ENCODE data around the gene SYCP2L. TPM values are rescaled to one million over a fixed set of nuclear protein-coding genes. Genes with fewer than 3 reads are reported as not detected.
"Not testable (repeated sequence)": the region's sequence is repeated elsewhere in the genome, so short reads cannot be mapped to it uniquely, and the experiment has no call there.

Gene SYCP2L
- total RNA-seq, 1 donor from 2014 or later = 2.6 TPM

GRCh38 chr6:10847684-10848083 is 39.2 kb upstream of the SYCP2L start:
- H3K27ac Mint-ChIP-seq (ENCODE audit: unreplicated experiment) = no peak overlapping the region
- H3K4me3 Mint-ChIP-seq (ENCODE audit: unreplicated experiment) = no peak overlapping the region
- peak; percentile 80 for TF ChIP-seq CTCF (IDR thresholded peaks at IDR 0.05)
- peaks cover 7% of the 10 kb centered on the region for H3K27me3 Mint-ChIP-seq (ENCODE audit: low read depth)
- peaks cover 3% of the 10 kb centered on the region for H3K36me3 Mint-ChIP-seq (ENCODE audit: low read depth)
- peaks cover 3% of the 10 kb centered on the region for H3K9me3 Mint-ChIP-seq (ENCODE audit: low read depth)
- DNase-seq (ENCODE audit: low spot score) = no peak
- H3K4me1 Mint-ChIP-seq (ENCODE audit: low read depth) = peaks cover 12% of the 10 kb centered on the region

- Mint-ChIP-seq H3K4me3 (ENCODE audit: unreplicated experiment) (no peak overlapping the region), H3K27ac (ENCODE audit: unreplicated experiment) (no peak overlapping the region), H3K4me1 (ENCODE audit: low read depth) (peaks cover 12% of the 10 kb centered on the region), H3K27me3 (ENCODE audit: low read depth) (peaks cover 2% of the 10 kb centered on the region), H3K9me3 (ENCODE audit: low read depth) (peaks cover 13% of the 10 kb centered on the region), H3K36me3 (ENCODE audit: low read depth) (peaks cover 7% of the 10 kb centered on the region)
- DNase-seq (ENCODE audit: low spot score) = no peak
- no peak for TF ChIP-seq CTCF (IDR thresholded peaks at IDR 0.05)
Measured at GRCh38 chr6:10849901-10850300, 37.0 kb upstream of the SYCP2L start.

- no peak for TF ChIP-seq CTCF (IDR thresholded peaks at IDR 0.05)
- Mint-ChIP-seq H3K4me3 (ENCODE audit: unreplicated experiment) (no peak overlapping the region), H3K36me3 (ENCODE audit: low read depth) (peaks cover 7% of the 10 kb centered on the region), H3K9me3 (ENCODE audit: low read depth) (peaks cover 13% of the 10 kb centered on the region), H3K27me3 (ENCODE audit: low read depth) (no peaks in the 10 kb centered on the region), H3K4me1 (ENCODE audit: low read depth) (peaks cover 12% of the 10 kb centered on the region), H3K27ac (ENCODE audit: unreplicated experiment) (no peak overlapping the region)
- DNase-seq (ENCODE audit: low spot score) = no peak
Measured at GRCh38 chr6:10850728-10851127, 36.1 kb upstream of the SYCP2L start.

GRCh38 chr6:10852361-10852960 is 34.4 kb upstream of the SYCP2L start:
- peaks cover 7% of the 10 kb centered on the region for H3K36me3 Mint-ChIP-seq (ENCODE audit: low read depth)
- peak overlapping the region; percentile 29 for H3K4me3 Mint-ChIP-seq (ENCODE audit: unreplicated experiment)
- H3K4me1 Mint-ChIP-seq (ENCODE audit: low read depth) = peaks cover 12% of the 10 kb centered on the region
- H3K27ac Mint-ChIP-seq (ENCODE audit: unreplicated experiment) = peak overlapping the region; percentile 80
- H3K27me3 Mint-ChIP-seq (ENCODE audit: low read depth) = no peaks in the 10 kb centered on the region
- H3K9me3 Mint-ChIP-seq (ENCODE audit: low read depth) = peaks cover 13% of the 10 kb centered on the region
- no peak for DNase-seq (ENCODE audit: low spot score)
- no peak for TF ChIP-seq CTCF (IDR thresholded peaks at IDR 0.05)

- not testable (repeated sequence) for H3K27me3 Mint-ChIP-seq (ENCODE audit: low read depth); DNase-seq (ENCODE audit: low spot score); H3K4me3 Mint-ChIP-seq (ENCODE audit: unreplicated experiment); H3K27ac Mint-ChIP-seq (ENCODE audit: unreplicated experiment); H3K36me3 Mint-ChIP-seq (ENCODE audit: low read depth)
- Mint-ChIP-seq H3K9me3 (ENCODE audit: low read depth) (peaks cover 13% of the 10 kb centered on the region), H3K4me1 (ENCODE audit: low read depth) (peaks cover 12% of the 10 kb centered on the region)
Measured at GRCh38 chr6:10853849-10854300, 33.0 kb upstream of the SYCP2L start.

Measured in chondrocyte (in vitro differentiated cells).